Gastroesophageal sphincter (tissue), 4 donors: ENCODE measurements around the gene ARF3. TPM values are rescaled to one million over a fixed set of nuclear protein-coding genes. Genes with fewer than 3 reads are reported as not detected.

Source experiments
- ATAC-seq: fragments of 150-250 bp; one replicate; pipeline ENCODE4 v1.9.1; 2016; ENCODE audit warnings: mild to moderate bottlenecking, moderate library complexity
- H3K27ac ChIP-seq, 4 donors: fragments of 200-600 bp; sonication (generic) in 3 of 4; 1 replicate in 3 of 4; 2 replicates in 1 of 4; pipeline ENCODE4 v1.5.1; 2016 to 2019
- H3K27me3 ChIP-seq: fragments of 200-600 bp; sonication (generic); one replicate; pipeline ENCODE4 v1.5.1; 2019
- H3K36me3 ChIP-seq, 2 donors: fragments of 200-600 bp; sonication (generic); one replicate each; pipeline ENCODE4 v1.5.1; 2019; ENCODE audit warnings: control low read depth in 1 of 2
- H3K4me1 ChIP-seq, 3 donors: fragments of 200-600 bp; sonication (generic); 1 replicate in 2 of 3; 2 replicates in 1 of 3; pipeline ENCODE4 v1.5.1; 2016 to 2019; ENCODE audit warnings: control low read depth in 2 of 3
- H3K4me3 ChIP-seq, 2 donors: fragments of 200-600 bp; sonication (generic); one replicate each; pipeline ENCODE4 v1.5.1; 2019; ENCODE audit warnings: mild to moderate bottlenecking in 1 of 2, moderate library complexity in 1 of 2
- H3K9me3 ChIP-seq, 3 donors: fragments of 200-600 bp; sonication (generic); one replicate each; pipeline ENCODE4 v1.5.1; 2017 to 2019; ENCODE audit warnings: control low read depth in 2 of 3
- CTCF ChIP-seq, 4 experiments: fragments of 200-600 bp in 2 of 4; fragments of 450-650 bp in 2 of 4; sonication (generic) in 1 of 4; IDR thresholded peaks; one replicate each; pipeline ENCODE4 v1.5.1; 2017 to 2019; ENCODE audit warnings: antibody characterized with exemption in 4 of 4, mild to moderate bottlenecking in 2 of 4, moderate library complexity in 2 of 4
- EP300 ChIP-seq: sonication (generic); formaldehyde crosslinking; IDR thresholded peaks from one replicate; pipeline ENCODE4 v1.6.1; 2017; ENCODE audit warnings: antibody characterized with exemption, mild to moderate bottlenecking
- POLR2A ChIP-seq, 2 donors: fragments of 450-650 bp; IDR thresholded peaks; one replicate each; pipeline ENCODE4 v1.6.1; 2017; ENCODE audit warnings: antibody characterized with exemption in 2 of 2, mild to moderate bottlenecking in 2 of 2, moderate library complexity in 1 of 2
- POLR2AphosphoS5 ChIP-seq: sonication (generic); formaldehyde crosslinking; IDR thresholded peaks from one replicate; pipeline ENCODE4 v1.6.1; 2017; ENCODE audit warnings: antibody characterized with exemption
- WGBS, 2 donors: methylation state at CpG; one replicate each; pipeline ENCODE4 v1.1.5; 2018; ENCODE audit warnings: low coverage in 1 of 2; 5-methylcytosine and 5-hydroxymethylcytosine counted together
- total RNA-seq, 4 donors: library from RNA; depleted of rRNA; stranded (reverse); fragments of >200 nt; gene quantifications; one replicate each; pipeline ENCODE4 v1.1.0, GENCODE V29; 2016

ARF3 gene
- total RNA-seq, 4 donors from 2014 or later, result 52.6 to 91.6 (median 83.1) TPM

GRCh38 chr12:48956279-48957140, 777 bp downstream of the ARF3 start:
- Histone ChIP-seq H3K27me3 (peaks cover 7% of the 10 kb centered on the region), H3K4me3 (peak overlapping the region; percentile 65 to 99), H3K27ac (peak overlapping the region; percentile 39 to 91 (median 87)), H3K4me1 (peaks cover 3 to 32% (median 18%) of the 10 kb centered on the region in 3 donors), H3K36me3 (peaks cover 0 to 14% of the 10 kb centered on the region in 2 donors), H3K9me3 (no peaks in the 10 kb centered on the region)
- TF ChIP-seq POLR2AphosphoS5 (peak; percentile 61), CTCF (IDR thresholded peaks at IDR 0.05) (no peak)
- peak; percentile 92 for ATAC-seq
- WGBS, 2 donors, result 0% methylated on average over 1 to 13 of the region's 29 CpGs

- TF ChIP-seq CTCF (IDR thresholded peaks at IDR 0.05) (no peak), EP300 (no peak), POLR2A (IDR thresholded peaks at IDR 0.05) (no peak), POLR2AphosphoS5 (no peak)
- Histone ChIP-seq H3K27ac (no peak overlapping the region), H3K36me3 (peaks cover 0 to 15% of the 10 kb centered on the region in 2 donors), H3K9me3 (no peaks in the 10 kb centered on the region), H3K4me3 (no peak overlapping the region), H3K4me1 (peaks cover 3 to 32% (median 18%) of the 10 kb centered on the region in 3 donors), H3K27me3 (no peaks in the 10 kb centered on the region)
- no peak for ATAC-seq
- 58 to 81% methylated on average over 3 of the region's 3 CpGs for WGBS, 2 donors
Observed at GRCh38 chr12:48954841-48955501, 2.3 kb downstream of the ARF3 start.

- WGBS, 2 donors, result 82 to 92% methylated on average over 2 to 3 of the region's 3 CpGs
- no peak for ATAC-seq
- H3K4me1 ChIP-seq, result peaks cover 3 to 32% (median 18%) of the 10 kb centered on the region in 3 donors
Observed at GRCh38 chr12:48954061-48954460, 3.2 kb downstream of the ARF3 start.

GRCh38 chr12:48952691-48953090, 4.6 kb downstream of the ARF3 start:
- no peak for TF ChIP-seq CTCF (IDR thresholded peaks at IDR 0.05)
- TF ChIP-seq POLR2AphosphoS5, result no peak
- TF ChIP-seq EP300, result no peak
- no peak for TF ChIP-seq POLR2A (IDR thresholded peaks at IDR 0.05)
- Histone ChIP-seq H3K4me1 (peaks cover 3 to 30% (median 17%) of the 10 kb centered on the region in 3 donors), H3K36me3 (peaks cover 0 to 30% of the 10 kb centered on the region in 2 donors), H3K9me3 (no peaks in the 10 kb centered on the region), H3K4me3 (no peak overlapping the region), H3K27me3 (no peaks in the 10 kb centered on the region), H3K27ac (no peak overlapping the region)
- 70 to 73% methylated on average over 4 of the region's 4 CpGs for WGBS, 2 donors
- no peak for ATAC-seq

More at GRCh38 chr12:48954061-48954460, 3.2 kb downstream of the ARF3 start:
- no peaks in the 10 kb centered on the region for H3K27me3 ChIP-seq
- no peaks in the 10 kb centered on the region for H3K9me3 ChIP-seq
- no peak for TF ChIP-seq CTCF (IDR thresholded peaks at IDR 0.05)
- TF ChIP-seq EP300, result no peak
- TF ChIP-seq POLR2A (IDR thresholded peaks at IDR 0.05), result no peak
- TF ChIP-seq POLR2AphosphoS5, result no peak
- peaks cover 0 to 24% of the 10 kb centered on the region in 2 donors for H3K36me3 ChIP-seq
- H3K4me3 ChIP-seq, result no peak overlapping the region
- no peak overlapping the region for H3K27ac ChIP-seq
